B cell (primary cell): Measurements from ENCODE around the gene TP63. TPM values are rescaled to one million over a fixed set of nuclear protein-coding genes. Genes with fewer than 3 reads are reported as not detected.
"Not testable (repeated sequence)": the region's sequence is repeated elsewhere in the genome, so short reads cannot be mapped to it uniquely, and the experiment has no call there.

ENCODE experiments used
- ATAC-seq: fragments of 200-7000 bp; cut with Tn5 transposase; one replicate; pipeline ENCODE4 v1.10.0; 2021; ENCODE audit warnings: low read depth, mild to moderate bottlenecking, moderate number of reproducible peaks, moderate library complexity
- CTCF ChIA-PET: fragments of 350-600 bp; sonication (Branson Sonifier 250); formaldehyde crosslinking; loops from one replicate; lab custom pipeline; 2021; ENCODE audit warnings: antibody characterized with exemption, inconsistent platforms; lab: Charles Lee
- POLR2A ChIA-PET: fragments of 350-600 bp; sonication (Branson Sonifier 250); formaldehyde crosslinking; loops from one replicate; lab custom pipeline; 2021; ENCODE audit warnings: antibody characterized with exemption; lab: Charles Lee
- DNase-seq: peaks from one replicate; pipeline ENCODE4 v3.0.0; 2013
- H2AFZ ChIP-seq: 2 replicates; pipeline ENCODE4 v1.6.1; 2012; ENCODE audit warnings: mild to moderate bottlenecking, low read depth, low read length; ENCODE audit not compliant: insufficient read depth, poor library complexity, severe bottlenecking
- H3K27ac ChIP-seq, 2 donors: 1 replicate in 1 of 2; 2 replicates in 1 of 2; pipeline ENCODE4 v1.5.1; 2012 to 2013; ENCODE audit warnings: low read length in 2 of 2, mild to moderate bottlenecking in 2 of 2, moderate library complexity in 1 of 2
- H3K27me3 ChIP-seq, 4 experiments: fragments of 200-600 bp in 1 of 4; sonication (generic) in 1 of 4; replicated peaks in 1 of 4; 1 replicate in 2 of 4; 2 replicates in 2 of 4; pipeline versions ENCODE4 v1.6.1 to v1.7.0; 2013 to 2016; ENCODE audit warnings: low read length in 3 of 4, mild to moderate bottlenecking in 2 of 4, mixed read lengths in 1 of 4, moderate library complexity in 1 of 4; ENCODE audit not compliant: insufficient read depth in 4 of 4, control insufficient read depth in 3 of 4; ENCODE audit errors: control extremely low read depth in 1 of 4
- H3K36me3 ChIP-seq, 2 experiments: replicated peaks in 1 of 2; 1 replicate in 1 of 2; 2 replicates in 1 of 2; pipeline versions ENCODE4 v1.6.1 to v1.7.1; 2013; ENCODE audit warnings: low read length in 1 of 2; ENCODE audit not compliant: insufficient read depth in 2 of 2, control insufficient read depth in 1 of 2; ENCODE audit errors: control extremely low read depth in 1 of 2, extremely low read depth in 1 of 2
- H3K4me1 ChIP-seq, 2 donors: fragments of 200-600 bp in 1 of 2; sonication (generic) in 1 of 2; 1 replicate in 1 of 2; 2 replicates in 1 of 2; pipeline versions ENCODE4 v1.5.1 to v1.6.1; 2013 to 2017; ENCODE audit warnings: low read length in 2 of 2; ENCODE audit not compliant: control insufficient read depth in 2 of 2, insufficient read depth in 2 of 2
- H3K4me2 ChIP-seq: replicated peaks from 2 replicates; pipeline ENCODE3; 2012; ENCODE audit warnings: mild to moderate bottlenecking, low read depth, low read length; ENCODE audit not compliant: poor library complexity, severe bottlenecking
- H3K4me3 ChIP-seq, 5 experiments: fragments of 200-600 bp in 1 of 5; sonication (generic) in 1 of 5; 1 replicate in 3 of 5; 2 replicates in 2 of 5; pipeline versions ENCODE4 v1.5.1 to v1.7.0; 2011 to 2016; ENCODE audit warnings: low read length in 4 of 5, mild to moderate bottlenecking in 4 of 5, low read depth in 2 of 5, control low read depth in 1 of 5, moderate library complexity in 1 of 5; ENCODE audit not compliant: insufficient read depth in 1 of 5; ENCODE audit errors: control extremely low read depth in 1 of 5, extremely low read depth in 1 of 5
- H3K79me2 ChIP-seq: fragments of 200-600 bp; sonication (generic); one replicate; pipeline ENCODE4 v1.6.0; 2016; ENCODE audit warnings: low read length; ENCODE audit not compliant: control insufficient read depth, insufficient read depth
- H3K9ac ChIP-seq: fragments of 200-600 bp; sonication (generic); 2 replicates; pipeline ENCODE4 v1.6.1; 2017; ENCODE audit warnings: mild to moderate bottlenecking, low read length, moderate library complexity
- H3K9me3 ChIP-seq, 3 donors: one replicate each; pipeline versions ENCODE4 v1.6.1 to v1.7.1; 2013; ENCODE audit warnings: low read length in 2 of 3; ENCODE audit not compliant: control insufficient read depth in 2 of 3, insufficient read depth in 1 of 3; ENCODE audit errors: control extremely low read depth in 1 of 3
- H4K20me1 ChIP-seq: 2 replicates; pipeline ENCODE4 v1.6.0; 2012; ENCODE audit warnings: mild to moderate bottlenecking, low read length; ENCODE audit not compliant: insufficient read depth, control insufficient read depth, poor library complexity, severe bottlenecking
- H3K27ac Mint-ChIP-seq: one replicate; pipeline ENCODE4 v1.8.0; 2021; ENCODE audit warnings: mixed read lengths
- H3K27me3 Mint-ChIP-seq: one replicate; pipeline ENCODE4 v1.8.0; 2021; ENCODE audit warnings: mixed read lengths
- H3K4me1 Mint-ChIP-seq: one replicate; pipeline ENCODE4 v1.8.0; 2021; ENCODE audit warnings: mixed read lengths
- H3K4me3 Mint-ChIP-seq: one replicate; pipeline ENCODE4 v1.8.0; 2021; ENCODE audit warnings: mixed read lengths
- H3K9me3 Mint-ChIP-seq: one replicate; pipeline ENCODE4 v1.8.0; 2022; ENCODE audit warnings: mixed read lengths; ENCODE audit not compliant: insufficient read depth
- CTCF ChIP-seq: fragments of 200-600 bp; IDR thresholded peaks from one replicate; pipeline ENCODE4 v1.8.0; 2022; ENCODE audit warnings: antibody characterized with exemption, mild to moderate bottlenecking
- EZH2 ChIP-seq: IDR thresholded peaks from 2 replicates; pipeline ENCODE4 v1.6.1; 2012; ENCODE audit warnings: borderline replicate concordance, low read depth, mild to moderate bottlenecking, moderate library complexity, low read length; ENCODE audit not compliant: insufficient read depth, poor library complexity, severe bottlenecking
- WGBS: methylation state at CpG from one replicate; pipeline ENCODE4 v1.1.5; 2013; ENCODE audit warnings: missing lambda C conversion rate; ENCODE audit not compliant: insufficient coverage; 5-methylcytosine and 5-hydroxymethylcytosine counted together
- intact Hi-C: fragments of 100-400 bp; cut with micrococcal nuclease; formaldehyde crosslinking; loops from one replicate; pipeline ENCODE4 v1.10.0; 2022
- polyA plus RNA-seq: library from polyadenylated mRNA; depleted of rRNA; stranded (reverse); fragments of >200 nt; gene quantifications from 2 replicates; pipeline ENCODE4 v1.2.3, GENCODE V29; 2012
- total RNA-seq, 2 donors: library from RNA; stranded (reverse); fragments of 120-200 nt in 1 of 2; gene quantifications; 1 replicate in 1 of 2; 2 replicates in 1 of 2; pipeline versions ENCODE4 v1.2.3 to v1.2.4, GENCODE V29; 2013 to 2022

The TP63 gene
- total and polyA plus RNA-seq, 2 donors (not counting 1 experiment from before 2014, with no cell fraction given) = 1.2 to 2.0 TPM

- no peak overlapping the region for H3K9ac ChIP-seq
- H3K27me3 ChIP-seq = no peaks in the 10 kb centered on the region
- TF ChIP-seq EZH2 (no peak), CTCF (no peak)
- Mint-ChIP-seq H3K4me3 (no peak overlapping the region), H3K27ac (no peak overlapping the region), H3K9me3 (no peaks in the 10 kb centered on the region), H3K4me1 (no peaks in the 10 kb centered on the region), H3K27me3 (no peaks in the 10 kb centered on the region)
- no peaks in the 10 kb centered on the region for H3K36me3 ChIP-seq
- intact Hi-C loops = no loop called here
- no peak overlapping the region for H3K27ac ChIP-seq
- ATAC-seq = no peak
- H3K4me1 ChIP-seq = no peaks in the 10 kb centered on the region
- no peak overlapping the region for H3K4me2 ChIP-seq
- DNase-seq = no peak
- ChIA-PET POLR2A (no interaction called here), CTCF (no interaction called here)
- H3K4me3 ChIP-seq = no peak overlapping the region
- no peaks in the 10 kb centered on the region for H3K9me3 ChIP-seq
- H4K20me1 ChIP-seq = no peaks in the 10 kb centered on the region
- H2AFZ ChIP-seq = no peak overlapping the region
- no peaks in the 10 kb centered on the region for H3K79me2 ChIP-seq
- no CpG with 5 or more reads among the region's 1 CpG for WGBS
These were observed 33.1 kb downstream of the TP63 start for GRCh38 chr3:189664311-189664710.

GRCh38 chr3:189672346-189672745 lies 41.2 kb downstream of the TP63 start:
- H3K4me1 Mint-ChIP-seq, POLR2A ChIA-PET, DNase-seq, CTCF ChIA-PET, H3K79me2 ChIP-seq, H3K36me3 ChIP-seq, H4K20me1 ChIP-seq, H3K9ac ChIP-seq, ATAC-seq, H3K27ac ChIP-seq, H3K4me3 Mint-ChIP-seq, H3K9me3 Mint-ChIP-seq, H3K27me3 ChIP-seq, H3K4me1 ChIP-seq, intact Hi-C loops, H3K27me3 Mint-ChIP-seq, H3K27ac Mint-ChIP-seq, H3K9me3 ChIP-seq, H3K4me3 ChIP-seq, H2AFZ ChIP-seq, H3K4me2 ChIP-seq: not testable (repeated sequence)
- 85% methylated on average over 2 of the region's 3 CpGs for WGBS
